BJ (cell line): ENCODE data around the gene CACNG3. TPM values are rescaled to one million over a fixed set of nuclear protein-coding genes. Genes with fewer than 3 reads are reported as not detected.

Experiments used
- CTCF ChIA-PET: fragments of 350-600 bp; formaldehyde crosslinking; extraction: SDS; loops from one replicate; lab custom pipeline; 2021; ENCODE audit warnings: antibody characterized with exemption, inconsistent platforms; lab: Yijun Ruan, JAX
- POLR2A ChIA-PET: fragments of 300-600 bp; sonication (Branson Sonifier 250); formaldehyde crosslinking; extraction: SDS; loops from one replicate; lab custom pipeline; 2021; ENCODE audit warnings: antibody characterized with exemption; lab: Charles Lee
- DNase-seq: peaks from one replicate; pipeline ENCODE4 v3.0.0-alpha.2; 2011; ENCODE audit warnings: low read depth
- H3K27me3 ChIP-seq: 2 replicates; pipeline ENCODE4 v1.6.0; 2011; ENCODE audit warnings: low read length; ENCODE audit not compliant: control insufficient read depth, insufficient read depth
- H3K36me3 ChIP-seq: 2 replicates; pipeline ENCODE4 v1.5.1; 2011; ENCODE audit warnings: low read length; ENCODE audit not compliant: control insufficient read depth, insufficient read depth
- H3K4me3 ChIP-seq: 2 replicates; pipeline ENCODE4 v1.5.1; 2011; ENCODE audit warnings: low read depth, mild to moderate bottlenecking, control low read depth, low read length
- CTCF ChIP-seq: IDR thresholded peaks from 2 replicates; pipeline ENCODE4 v1.5.1; 2011; ENCODE audit warnings: low read depth, mild to moderate bottlenecking, control low read depth, inconsistent platforms, low read length, moderate library complexity; ENCODE audit not compliant: insufficient read depth
- polyA plus RNA-seq: library from polyadenylated mRNA; depleted of rRNA; stranded (reverse); fragments of >200 nt; gene quantifications from 2 replicates; pipeline ENCODE4 v1.2.3, GENCODE V29; 2011

Gene CACNG3
- polyA plus RNA-seq, 1 experiment = not detected

DNA sequence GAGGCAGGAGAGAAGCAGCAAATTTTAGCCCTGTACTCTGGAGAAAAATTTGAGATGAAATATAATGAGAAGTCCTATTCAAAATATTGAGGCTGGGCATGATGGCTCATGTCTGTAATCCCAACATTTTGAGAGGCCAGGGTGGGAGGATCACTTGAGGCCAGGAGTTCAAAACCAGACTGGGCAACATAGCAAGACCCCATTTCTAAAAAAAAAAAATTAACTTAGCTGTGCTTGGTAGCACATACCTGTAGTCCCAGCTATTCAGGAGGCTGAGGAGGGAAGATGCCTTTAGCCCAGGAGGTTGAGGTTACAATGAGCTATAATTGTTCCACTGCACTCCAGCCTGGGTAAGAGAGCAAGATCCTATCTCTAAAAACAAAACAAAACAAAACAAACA, 103.4 kb downstream of the CACNG3 start:
- Histone ChIP-seq H3K27me3 (no peaks in the 10 kb centered on the region), H3K4me3 (no peak overlapping the region), H3K36me3 (no peaks in the 10 kb centered on the region)
- ChIA-PET CTCF (no interaction called here), POLR2A (no interaction called here)
- no peak for DNase-seq
- no peak for TF ChIP-seq CTCF

- no peak for DNase-seq
- H3K4me3 ChIP-seq = no peak overlapping the region
- no peak for TF ChIP-seq CTCF
- H3K36me3 ChIP-seq = no peaks in the 10 kb centered on the region
- CTCF ChIA-PET = no interaction called here
- H3K27me3 ChIP-seq = no peaks in the 10 kb centered on the region
- POLR2A ChIA-PET = no interaction called here
These were observed 104.8 kb downstream of the CACNG3 start for GRCh38 chr16:24360936-24361335.

- no peaks in the 10 kb centered on the region for H3K36me3 ChIP-seq
- no peak for DNase-seq
- no peak overlapping the region for H3K4me3 ChIP-seq
- POLR2A ChIA-PET = interaction anchor here (0.5 kb wide), 1 partner anchor 43 kb away, joined by 4 read pairs; no protein-coding TSS in a partner anchor
- H3K27me3 ChIP-seq = no peaks in the 10 kb centered on the region
- CTCF ChIA-PET = no interaction called here
- no peak for TF ChIP-seq CTCF
These were observed 108.5 kb downstream of the CACNG3 start for GRCh38 chr16:24364596-24364995.

GRCh38 chr16:24367186-24367710, 111.1 kb downstream of the CACNG3 start:
- Histone ChIP-seq H3K36me3 (no peaks in the 10 kb centered on the region), H3K27me3 (no peaks in the 10 kb centered on the region), H3K4me3 (no peak overlapping the region)
- ChIA-PET CTCF (no interaction called here), POLR2A (no interaction called here)
- no peak for DNase-seq
- no peak for TF ChIP-seq CTCF

GRCh38 chr16:24372824-24373223, 116.7 kb downstream of the CACNG3 start:
- no peak overlapping the region for H3K4me3 ChIP-seq
- H3K27me3 ChIP-seq = no peaks in the 10 kb centered on the region
- no peaks in the 10 kb centered on the region for H3K36me3 ChIP-seq
- ChIA-PET CTCF (no interaction called here), POLR2A (no interaction called here)
- no peak for TF ChIP-seq CTCF
- DNase-seq = no peak
